Adipocyte (in vitro differentiated cells): Measurements from ENCODE around the gene NUDT8.
"Not testable (repeated sequence)": the region's sequence is repeated elsewhere in the genome, so short reads cannot be mapped to it uniquely, and the experiment has no call there.

Source experiments
- DNase-seq: peaks from one replicate; pipeline ENCODE4 v3.0.0-alpha.2; 2015; ENCODE audit warnings: low read depth
- H3K27me3 ChIP-seq: replicated peaks from 2 replicates; pipeline ENCODE4 v1.7.0; 2013; ENCODE audit warnings: mild to moderate bottlenecking, low read length, moderate library complexity; ENCODE audit not compliant: control insufficient read depth, insufficient read depth
- H3K36me3 ChIP-seq: 2 replicates; pipeline ENCODE4 v1.7.0; 2013; ENCODE audit warnings: low read length, mild to moderate bottlenecking, moderate library complexity; ENCODE audit not compliant: control insufficient read depth, insufficient read depth, severe bottlenecking
- H3K4me1 ChIP-seq: 2 replicates; pipeline ENCODE4 v1.7.0; 2013; ENCODE audit warnings: mild to moderate bottlenecking, low read length, moderate library complexity; ENCODE audit not compliant: control insufficient read depth, insufficient read depth
- H3K4me3 ChIP-seq: 2 replicates; pipeline ENCODE4 v1.7.0; 2013; ENCODE audit warnings: mild to moderate bottlenecking, low read length, moderate library complexity
- H3K9ac ChIP-seq: 2 replicates; pipeline ENCODE4 v1.7.0; 2013; ENCODE audit warnings: mild to moderate bottlenecking, low read length, moderate library complexity
- H3K9me3 ChIP-seq: 2 replicates; pipeline ENCODE4 v1.7.0; 2013; ENCODE audit warnings: mild to moderate bottlenecking, low read length, moderate library complexity; ENCODE audit not compliant: control insufficient read depth

NUDT8 gene

DNA sequence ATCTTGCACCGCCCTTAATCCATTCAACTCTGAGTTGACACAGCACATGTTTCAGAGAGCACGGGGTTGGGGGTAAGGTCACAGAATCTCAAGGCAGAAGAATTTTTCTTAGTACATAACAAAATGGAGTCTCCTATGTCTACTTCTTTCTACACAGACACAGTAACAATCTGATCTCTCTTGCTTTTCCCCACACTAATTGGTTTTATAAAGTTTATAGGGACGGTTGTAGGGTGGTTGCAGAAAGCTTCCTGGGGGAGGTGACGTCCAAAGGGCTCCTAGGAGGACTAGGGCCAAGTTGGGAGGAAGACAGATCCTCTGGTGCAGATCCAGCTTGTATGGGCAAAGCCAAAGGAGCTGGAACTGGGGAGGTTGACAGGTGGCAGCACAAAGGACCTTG, 25.6 kb downstream of the NUDT8 start:
- not testable (repeated sequence) for H3K9me3 ChIP-seq, H3K36me3 ChIP-seq, H3K9ac ChIP-seq, H3K4me3 ChIP-seq, DNase-seq
- Histone ChIP-seq H3K4me1 (peaks cover 17% of the 10 kb centered on the region), H3K27me3 (peaks cover 15% of the 10 kb centered on the region)

DNA sequence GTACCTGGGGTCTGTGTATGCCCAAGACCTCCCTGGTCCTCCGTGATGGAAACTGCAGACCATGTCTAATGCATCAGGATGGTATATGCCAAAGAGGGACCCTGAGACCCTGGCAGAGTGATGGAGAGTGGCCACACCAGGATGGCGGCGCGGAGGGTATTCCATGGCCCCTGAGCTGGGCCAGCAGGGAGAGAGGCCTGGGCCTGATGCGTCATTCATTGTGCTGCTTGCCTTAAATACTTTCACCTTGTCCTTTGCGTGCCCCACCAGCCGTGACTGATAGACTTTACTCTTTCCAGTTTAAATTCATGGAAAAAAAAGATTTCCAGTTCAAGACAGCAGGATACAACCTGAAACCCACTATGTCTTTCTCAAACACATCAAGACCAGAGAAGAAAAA, 28.6 kb downstream of the NUDT8 start:
- Histone ChIP-seq H3K4me1 (peaks cover 1% of the 10 kb centered on the region), H3K4me3 (no peak overlapping the region), H3K27me3 (peaks cover 15% of the 10 kb centered on the region), H3K9ac (no peak overlapping the region), H3K36me3 (no peaks in the 10 kb centered on the region), H3K9me3 (peaks cover 5% of the 10 kb centered on the region)
- DNase-seq: no peak

DNA sequence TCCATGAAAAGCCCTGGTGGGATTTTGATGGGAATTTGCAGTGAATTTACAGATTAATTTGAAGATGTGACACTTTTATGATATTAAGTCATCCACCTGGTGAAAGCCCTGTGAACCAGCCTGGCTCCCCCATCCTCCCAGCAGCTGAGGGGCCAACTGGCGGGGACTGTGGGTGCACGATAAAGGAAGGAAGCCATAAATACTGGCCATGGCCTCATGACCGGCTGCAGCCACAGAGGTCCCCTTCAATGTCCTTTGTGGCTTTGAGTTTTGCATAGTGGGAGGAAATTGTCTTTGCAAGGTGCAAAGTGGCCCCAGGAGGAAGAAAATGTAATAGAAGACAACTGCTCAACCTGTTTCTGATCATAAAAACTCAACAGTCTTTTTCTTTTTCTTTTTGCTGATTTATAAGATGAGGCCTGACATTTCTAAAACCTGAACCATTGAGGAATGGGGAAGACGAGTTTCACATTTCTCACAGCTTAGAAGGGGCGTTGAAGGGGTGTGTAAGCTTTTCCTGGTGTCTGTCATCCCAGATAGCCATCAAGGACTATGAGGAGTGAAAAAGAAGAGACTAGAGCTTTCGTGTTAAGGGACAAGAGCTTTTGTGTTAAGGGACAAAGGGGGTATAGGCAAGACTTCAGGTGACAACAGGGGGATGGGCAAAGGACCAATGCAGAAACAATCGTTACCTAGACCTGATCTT, 29.3 kb downstream of the NUDT8 start:
- Histone ChIP-seq H3K4me1 (no peaks in the 10 kb centered on the region), H3K4me3 (no peak overlapping the region), H3K36me3 (no peaks in the 10 kb centered on the region), H3K9me3 (peaks cover 5% of the 10 kb centered on the region), H3K27me3 (peaks cover 15% of the 10 kb centered on the region), H3K9ac (no peak overlapping the region)
- no peak for DNase-seq

DNA sequence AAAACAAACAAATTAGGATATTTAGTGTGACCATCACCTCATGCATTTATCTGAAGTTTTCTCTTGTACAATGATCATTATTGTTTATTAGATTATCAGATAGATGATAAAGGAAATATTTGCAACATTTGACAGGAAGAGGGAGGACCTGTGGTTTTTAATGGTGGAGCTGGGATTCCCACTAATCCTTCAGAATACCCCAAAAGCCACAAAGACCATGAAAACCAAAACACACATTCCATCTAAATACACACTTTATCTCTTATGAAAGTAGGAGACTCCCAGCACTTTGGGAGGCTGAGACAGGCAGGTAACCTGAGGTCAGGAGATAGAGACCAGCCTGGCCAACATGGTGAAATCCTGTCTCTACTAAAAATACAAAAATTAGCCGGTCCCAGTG, 30.6 kb downstream of the NUDT8 start:
- Histone ChIP-seq H3K4me1 (no peaks in the 10 kb centered on the region), H3K36me3 (no peaks in the 10 kb centered on the region), H3K9me3 (peaks cover 5% of the 10 kb centered on the region), H3K4me3 (no peak overlapping the region), H3K9ac (no peak overlapping the region), H3K27me3 (peaks cover 15% of the 10 kb centered on the region)
- no peak for DNase-seq

DNA sequence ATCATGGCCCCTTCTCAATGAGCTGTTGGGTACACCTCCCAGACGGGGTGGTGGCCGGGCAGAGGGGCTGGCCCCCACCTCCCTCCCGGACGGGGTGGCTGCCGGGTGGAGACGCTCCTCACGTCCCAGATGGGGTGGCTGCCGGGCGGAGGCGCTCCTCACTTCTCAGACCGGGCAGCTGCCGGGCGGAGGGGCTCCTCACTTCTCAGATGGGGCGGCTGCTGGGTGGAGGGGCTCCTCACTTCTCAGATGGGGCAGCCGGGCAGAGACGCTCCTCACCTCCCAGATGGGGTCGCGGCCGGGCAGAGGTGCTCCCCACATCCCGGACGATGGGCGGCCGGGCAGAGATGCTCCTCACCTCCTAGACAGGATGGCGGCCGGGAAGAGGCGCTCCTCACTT, 31.8 kb downstream of the NUDT8 start:
- H3K27me3 ChIP-seq: peaks cover 15% of the 10 kb centered on the region
- not testable (repeated sequence) for H3K4me3 ChIP-seq, DNase-seq, H3K9ac ChIP-seq, H3K9me3 ChIP-seq, H3K4me1 ChIP-seq, H3K36me3 ChIP-seq

DNA sequence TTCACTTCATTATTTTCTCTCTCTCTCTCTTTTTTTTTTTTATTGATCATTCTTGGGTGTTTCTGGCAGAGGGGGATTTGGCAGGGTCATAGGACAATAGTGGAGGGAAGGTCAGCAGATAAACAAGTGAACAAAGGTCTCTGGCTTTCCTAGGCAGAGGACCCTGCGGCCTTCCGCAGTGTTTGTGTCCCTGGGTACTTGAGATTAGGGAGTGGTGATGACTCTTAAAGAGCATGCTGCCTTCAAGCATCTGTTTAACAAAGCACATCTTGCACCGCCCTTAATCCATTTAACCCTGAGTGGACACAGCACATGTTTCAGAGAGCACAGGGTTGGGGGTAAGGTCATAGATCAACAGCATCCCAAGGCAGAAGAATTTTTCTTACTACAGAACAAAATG, 32.3 kb downstream of the NUDT8 start:
- not testable (repeated sequence) for DNase-seq, H3K9me3 ChIP-seq, H3K4me3 ChIP-seq, H3K4me1 ChIP-seq, H3K9ac ChIP-seq, H3K36me3 ChIP-seq
- H3K27me3 ChIP-seq: peaks cover 15% of the 10 kb centered on the region

DNA sequence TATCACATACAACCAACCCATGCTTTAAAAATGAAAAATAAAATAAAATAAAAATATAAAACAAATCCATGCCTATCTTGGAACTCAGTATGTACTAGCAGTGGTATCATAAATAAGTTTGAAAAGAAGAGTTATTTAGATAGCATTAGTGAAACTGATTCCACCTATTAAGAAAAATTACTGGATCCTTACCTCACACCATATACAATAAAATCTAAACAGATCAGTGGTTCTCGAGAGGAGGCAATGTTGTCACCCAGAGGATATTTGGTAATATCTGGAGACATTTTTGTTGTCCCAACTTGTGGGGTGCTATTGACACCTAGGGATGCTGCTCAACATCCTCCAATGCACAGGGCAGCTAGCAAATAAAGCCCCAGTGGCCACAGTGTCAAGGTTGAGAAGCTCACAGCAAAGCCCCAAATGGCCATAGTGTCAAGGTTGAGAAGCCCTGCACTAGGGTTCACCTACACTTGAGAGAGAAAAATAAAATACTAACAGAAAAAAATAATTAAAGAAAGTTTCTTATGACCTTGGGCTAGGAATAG, 32.9 kb downstream of the NUDT8 start:
- no peak overlapping the region for H3K9ac ChIP-seq
- no peak overlapping the region for H3K4me3 ChIP-seq
- no peaks in the 10 kb centered on the region for H3K4me1 ChIP-seq
- H3K36me3 ChIP-seq: no peaks in the 10 kb centered on the region
- DNase-seq: no peak
- H3K9me3 ChIP-seq: peaks cover 2% of the 10 kb centered on the region
- peaks cover 15% of the 10 kb centered on the region for H3K27me3 ChIP-seq

DNA sequence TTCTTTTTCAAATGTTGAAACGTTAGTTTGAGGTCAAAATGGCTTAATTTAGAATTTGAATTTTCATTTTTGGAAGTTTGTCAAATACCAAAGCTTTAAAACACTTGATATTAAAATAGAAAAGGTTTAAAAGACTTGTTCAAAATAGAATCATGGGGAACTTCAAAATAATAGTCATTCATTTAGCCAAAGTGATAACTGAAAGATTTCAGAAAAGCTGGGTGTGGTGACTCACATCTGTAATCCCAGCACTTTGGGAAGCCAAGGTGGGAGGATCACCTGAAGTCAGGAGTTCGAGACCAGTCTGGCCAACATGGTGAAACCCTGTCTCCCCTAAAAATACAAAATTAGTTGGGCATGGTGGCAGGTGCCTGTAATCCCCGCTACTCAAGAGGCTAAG, 35.3 kb downstream of the NUDT8 start:
- Histone ChIP-seq H3K27me3 (no peaks in the 10 kb centered on the region), H3K4me1 (no peaks in the 10 kb centered on the region), H3K9me3 (peaks cover 2% of the 10 kb centered on the region), H3K36me3 (no peaks in the 10 kb centered on the region), H3K9ac (no peak overlapping the region), H3K4me3 (no peak overlapping the region)
- DNase-seq: no peak

DNA sequence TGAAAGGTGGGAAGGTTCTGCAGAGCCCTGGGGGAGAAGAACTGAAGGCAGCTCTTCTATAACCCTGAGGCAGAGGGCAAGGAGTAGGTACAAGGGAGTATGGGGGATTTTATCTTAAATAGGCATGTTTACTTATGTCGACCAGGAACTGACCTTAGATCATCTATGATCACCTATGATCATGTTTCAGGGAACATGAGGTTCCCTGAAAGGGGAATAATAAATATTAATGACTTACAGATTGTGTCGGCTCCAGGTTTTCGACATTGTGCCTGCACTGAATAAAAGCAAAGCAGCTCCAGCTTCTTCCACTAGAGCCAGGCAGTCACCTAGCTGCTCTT, 36.2 kb downstream of the NUDT8 start:
- no peak for DNase-seq
- peaks cover 2% of the 10 kb centered on the region for H3K9me3 ChIP-seq
- H3K36me3 ChIP-seq: no peaks in the 10 kb centered on the region
- H3K9ac ChIP-seq: no peak overlapping the region
- no peaks in the 10 kb centered on the region for H3K4me1 ChIP-seq
- H3K27me3 ChIP-seq: no peaks in the 10 kb centered on the region
- H3K4me3 ChIP-seq: no peak overlapping the region

DNA sequence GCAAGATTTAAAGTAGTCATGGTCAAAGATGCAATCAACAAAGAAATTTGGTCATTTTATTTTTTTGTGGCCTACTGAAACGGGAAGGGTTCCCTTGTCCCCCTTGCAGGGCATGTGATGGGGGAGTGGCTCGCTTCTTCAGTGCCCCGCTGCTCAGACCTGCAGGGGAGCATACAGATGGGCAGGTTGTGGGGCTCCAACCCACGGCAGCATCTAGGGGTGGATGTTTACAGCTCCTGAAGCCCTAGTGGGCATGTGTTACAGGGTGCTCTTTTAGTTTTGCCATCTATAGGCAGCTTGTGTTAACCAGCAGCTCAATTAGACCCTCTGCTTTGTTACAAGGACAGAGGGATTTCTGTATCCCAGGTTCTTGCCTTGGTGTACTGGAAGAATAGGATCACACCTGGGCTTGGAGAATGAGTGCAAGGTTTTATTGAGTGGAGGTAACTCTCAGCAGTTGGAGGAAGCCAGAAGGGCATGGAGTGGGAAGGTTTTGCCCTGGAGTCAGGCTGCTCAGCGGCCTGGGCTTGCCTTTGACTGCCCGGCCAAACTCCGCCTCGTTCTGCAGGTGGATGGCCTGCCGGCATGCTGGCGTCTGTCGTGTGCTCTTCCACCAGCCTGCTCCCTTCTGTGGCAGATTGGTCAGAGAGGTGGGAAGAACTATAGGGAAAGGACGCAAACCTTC, 36.7 kb downstream of the NUDT8 start:
- H3K27me3 ChIP-seq: no peaks in the 10 kb centered on the region
- peaks cover 3% of the 10 kb centered on the region for H3K36me3 ChIP-seq
- no peaks in the 10 kb centered on the region for H3K4me1 ChIP-seq
- no peak overlapping the region for H3K4me3 ChIP-seq
- DNase-seq: no peak
- H3K9me3 ChIP-seq: peaks cover 2% of the 10 kb centered on the region
- no peak overlapping the region for H3K9ac ChIP-seq

DNA sequence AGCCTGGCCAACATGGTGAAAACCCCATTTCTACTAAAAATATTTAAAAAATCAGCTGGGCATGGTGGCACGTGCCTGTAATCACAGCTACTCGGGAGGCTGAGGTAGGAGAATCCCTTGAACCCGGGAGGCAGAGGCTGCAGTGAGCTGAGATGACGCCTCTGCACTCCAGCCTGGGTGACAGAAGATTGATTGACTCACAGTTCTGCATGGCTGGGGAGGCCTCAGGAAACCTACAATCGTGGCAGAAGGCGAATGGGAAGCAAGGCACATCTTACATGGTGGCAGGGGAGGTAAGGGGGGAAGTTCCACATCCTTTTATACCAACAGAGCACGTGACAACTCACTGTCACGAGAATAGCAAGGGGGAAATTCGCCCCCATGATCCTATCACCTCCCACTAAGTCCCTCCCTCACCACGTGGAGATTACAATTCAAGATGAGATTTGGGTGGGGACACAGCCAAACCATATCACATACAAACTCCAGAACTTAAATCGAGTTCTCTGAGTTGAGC, 40.8 kb downstream of the NUDT8 start:
- H3K36me3 ChIP-seq: peaks cover 16% of the 10 kb centered on the region
- not testable (repeated sequence) for H3K27me3 ChIP-seq, H3K4me3 ChIP-seq, H3K9ac ChIP-seq, H3K9me3 ChIP-seq, DNase-seq
- peaks cover 11% of the 10 kb centered on the region for H3K4me1 ChIP-seq
